ENCODE results near the gene ZDHHC21.

ZDHHC21 gene

GRCh38 chr9:14597171-14597799 is 95.9 kb downstream of the ZDHHC21 start:
- DNase-seq, result no peak

- DNase-seq, result no peak
Measured at GRCh38 chr9:14593406-14593805, 99.8 kb downstream of the ZDHHC21 start.

- no peak for DNase-seq
Measured at GRCh38 chr9:14591411-14591810, 101.8 kb downstream of the ZDHHC21 start.

GRCh38 chr9:14585730-14586473 is 107.3 kb downstream of the ZDHHC21 start:
- no peak for DNase-seq

GRCh38 chr9:14584571-14584970 is 108.7 kb downstream of the ZDHHC21 start:
- no peak for DNase-seq

GRCh38 chr9:14578030-14578429 is 115.2 kb downstream of the ZDHHC21 start:
- no peak for DNase-seq

GRCh38 chr9:14574173-14574572 is 119.1 kb downstream of the ZDHHC21 start:
- no peak for DNase-seq

- no peak for DNase-seq
Measured at GRCh38 chr9:14573319-14573718, 119.9 kb downstream of the ZDHHC21 start.

- no peak for DNase-seq
Measured at GRCh38 chr9:14565352-14566016, 127.7 kb downstream of the ZDHHC21 start.

- DNase-seq, result no peak
Measured at GRCh38 chr9:14563902-14564624, 129.2 kb downstream of the ZDHHC21 start.

GRCh38 chr9:14561929-14562405 is 131.3 kb downstream of the ZDHHC21 start:
- no peak for DNase-seq

Measured in fibroblast of upper back skin (primary cell).